ENCODE measurements around the gene ACTR3.

The ACTR3 gene

GRCh38 chr2:113920996-113921395 is 31.1 kb downstream of the ACTR3 start:
- H3K27me3 ChIP-seq (ENCODE audit: insufficient read depth, poor library complexity, severe bottlenecking) = no peaks in the 10 kb centered on the region
- DNase-seq (ENCODE audit: low read depth in 1 of 2, low spot score in 1 of 2) = no peak
- no peak overlapping the region for H3K4me3 ChIP-seq (replicated peaks; ENCODE audit: insufficient read depth, low read length)
- TF ChIP-seq REST (IDR thresholded peaks at IDR 0.05; ENCODE audit: insufficient replicate concordance, low read depth) (no peak), CTCF (IDR thresholded peaks at IDR 0.05; ENCODE audit: insufficient read depth, low read length) (no peak), POLR2AphosphoS5 (IDR thresholded peaks at IDR 0.05; ENCODE audit: low read depth) (no peak), SPI1 (IDR thresholded peaks at IDR 0.05; ENCODE audit: borderline replicate concordance, low read depth) (no peak), GABPA (IDR thresholded peaks at IDR 0.05; ENCODE audit: low read depth) (no peak)
- no peak overlapping the region for H3K27ac ChIP-seq (replicated peaks)

GRCh38 chr2:113922335-113922734 is 32.4 kb downstream of the ACTR3 start:
- DNase-seq (ENCODE audit: low read depth in 1 of 2, low spot score in 1 of 2) = no peak
- H3K27me3 ChIP-seq (ENCODE audit: insufficient read depth, poor library complexity, severe bottlenecking) = no peaks in the 10 kb centered on the region
- H3K27ac ChIP-seq (replicated peaks) = no peak overlapping the region
- no peak overlapping the region for H3K4me3 ChIP-seq (replicated peaks; ENCODE audit: insufficient read depth, low read length)
- TF ChIP-seq GABPA (IDR thresholded peaks at IDR 0.05; ENCODE audit: low read depth) = no peak
- no peak for TF ChIP-seq CTCF (IDR thresholded peaks at IDR 0.05; ENCODE audit: insufficient read depth, low read length)
- no peak for TF ChIP-seq SPI1 (IDR thresholded peaks at IDR 0.05; ENCODE audit: borderline replicate concordance, low read depth)
- no peak for TF ChIP-seq POLR2AphosphoS5 (IDR thresholded peaks at IDR 0.05; ENCODE audit: low read depth)
- no peak for TF ChIP-seq REST (IDR thresholded peaks at IDR 0.05; ENCODE audit: insufficient replicate concordance, low read depth)

- Histone ChIP-seq H3K4me3 (replicated peaks; ENCODE audit: insufficient read depth, low read length) (no peak overlapping the region), H3K27me3 (ENCODE audit: insufficient read depth, poor library complexity, severe bottlenecking) (no peaks in the 10 kb centered on the region), H3K27ac (replicated peaks) (no peak overlapping the region)
- TF ChIP-seq SPI1 (IDR thresholded peaks at IDR 0.05; ENCODE audit: borderline replicate concordance, low read depth) (no peak), POLR2AphosphoS5 (IDR thresholded peaks at IDR 0.05; ENCODE audit: low read depth) (no peak), CTCF (IDR thresholded peaks at IDR 0.05; ENCODE audit: insufficient read depth, low read length) (no peak), GABPA (IDR thresholded peaks at IDR 0.05; ENCODE audit: low read depth) (no peak), REST (IDR thresholded peaks at IDR 0.05; ENCODE audit: insufficient replicate concordance, low read depth) (no peak)
- DNase-seq (ENCODE audit: low read depth in 1 of 2, low spot score in 1 of 2) = no peak
Measured at GRCh38 chr2:113922784-113923183, 32.9 kb downstream of the ACTR3 start.

Data from HL-60 (cell line).